Dermis lymphatic vessel endothelial cell (primary cell): ENCODE data around the gene DKK1. TPM values are rescaled to one million over a fixed set of nuclear protein-coding genes. Genes with fewer than 3 reads are reported as not detected.

Experiments
- total RNA-seq: library from RNA; depleted of rRNA; stranded (reverse); fragments of >200 nt; gene quantifications from 2 replicates; pipeline ENCODE4 v1.2.1, GENCODE V29; 2014

The DKK1 gene, protein sequence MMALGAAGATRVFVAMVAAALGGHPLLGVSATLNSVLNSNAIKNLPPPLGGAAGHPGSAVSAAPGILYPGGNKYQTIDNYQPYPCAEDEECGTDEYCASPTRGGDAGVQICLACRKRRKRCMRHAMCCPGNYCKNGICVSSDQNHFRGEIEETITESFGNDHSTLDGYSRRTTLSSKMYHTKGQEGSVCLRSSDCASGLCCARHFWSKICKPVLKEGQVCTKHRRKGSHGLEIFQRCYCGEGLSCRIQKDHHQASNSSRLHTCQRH
- total RNA-seq: 9.6 and 14.4 TPM in 2 replicates

GRCh38 chr10:52313933-52314821, at the start of gene DKK1:
TSS of gene DKK1 (plus strand) at chr10:52314281. CDS start at chr10:52314435, 154 bp downstream.

